ENCODE measurements around the gene ZNF837.

GRCh38 chr19:58381460-58382212 lies 806 bp upstream of the ZNF837 start:
- TF ChIP-seq POLR2A (IDR thresholded peaks at IDR 0.05) = no peak
- TF ChIP-seq POLR2AphosphoS5 (IDR thresholded peaks at IDR 0.05; ENCODE audit: insufficient read depth in 1 of 2, low read depth in 1 of 2) = no peak
